HepG2 (cell line): ENCODE data around the gene SIRT1. TPM values are rescaled to one million over a fixed set of nuclear protein-coding genes. Genes with fewer than 3 reads are reported as not detected.

Source experiments
- ATAC-seq: fragments of 200-7000 bp; cut with Tn5 transposase; 3 replicates; pipeline ENCODE4 v1.9.1; 2020; ENCODE audit warnings: mild to moderate bottlenecking, moderate library complexity
- BruUV-seq: library from RNA; stranded (reverse); fragments of 400-500 nt; replicated peaks from 2 replicates; lab custom pipeline; 2021; lab: Mats Ljungman, UMichigan
- CTCF ChIA-PET: fragments of 300-600 bp; formaldehyde crosslinking; extraction: SDS; loops from one replicate; lab custom pipeline; 2021; ENCODE audit warnings: low total read pairs, inconsistent platforms, low intra/inter-chr PET ratio; lab: Yijun Ruan, JAX
- POLR2A ChIA-PET: fragments of 350-600 bp; sonication (Branson Sonifier 250); formaldehyde crosslinking; loops from one replicate; lab custom pipeline; 2020; ENCODE audit warnings: antibody characterized with exemption, inconsistent platforms; lab: Yijun Ruan, JAX
- DNase-seq: peaks from one replicate; pipeline ENCODE4 v3.0.0-alpha.2; 2015; ENCODE audit warnings: low spot score
- FAIRE-seq: peaks from 3 replicates; lab custom pipeline; 2011; peaks lifted over from hg19 to GRCh38; lab: Jason Lieb, UNC
- H2AFZ ChIP-seq: one replicate; pipeline ENCODE4 v1.6.1; 2011; ENCODE audit warnings: low read length, inconsistent platforms
- H3K27ac ChIP-seq: fragments of 300-600 bp; 3 replicates; pipeline ENCODE4 v1.8.0; 2011; ENCODE audit warnings: mixed run types, mild to moderate bottlenecking, mixed read lengths, low read length, inconsistent platforms; ENCODE audit not compliant: insufficient read depth; ENCODE audit errors: extremely low read length
- H3K27me3 ChIP-seq, 2 experiments: fragments of 200-600 bp in 1 of 2; 2 replicates in 1 of 2; 3 replicates in 1 of 2; pipeline versions ENCODE4 v1.6.0 to v1.8.0; 2011; ENCODE audit warnings: low read length in 2 of 2, mild to moderate bottlenecking in 2 of 2, moderate library complexity in 2 of 2, inconsistent platforms in 1 of 2; ENCODE audit not compliant: insufficient read depth in 2 of 2, control insufficient read depth in 1 of 2
- H3K36me3 ChIP-seq, 2 experiments: fragments of 200-600 bp in 1 of 2; replicated peaks in 1 of 2; 2 replicates in 1 of 2; 3 replicates in 1 of 2; pipeline versions ENCODE4 v1.5.1 to v1.8.0; 2011; ENCODE audit warnings: low read length in 2 of 2, inconsistent platforms in 1 of 2; ENCODE audit not compliant: insufficient read depth in 2 of 2, control insufficient read depth in 1 of 2
- H3K4me1 ChIP-seq: 2 replicates; pipeline ENCODE4 v1.5.1; 2012; ENCODE audit warnings: low read length, inconsistent platforms; ENCODE audit not compliant: insufficient read depth
- H3K4me2 ChIP-seq: 2 replicates; pipeline ENCODE4 v1.6.0; 2011; ENCODE audit warnings: low read depth, low read length, inconsistent platforms
- H3K4me3 ChIP-seq, 3 experiments: fragments of 200-600 bp in 1 of 3; sonication (generic), shearing (Covaris generic) in 1 of 3; replicated peaks in 1 of 3; 2 replicates each; pipeline ENCODE4 v1.5.1; 2011 to 2016; ENCODE audit warnings: low read length in 3 of 3, inconsistent platforms in 2 of 3, low read depth in 2 of 3, mild to moderate bottlenecking in 2 of 3, control low read depth in 1 of 3, mixed read lengths in 1 of 3; ENCODE audit not compliant: insufficient read depth in 1 of 3
- H3K79me2 ChIP-seq: one replicate; pipeline ENCODE4 v1.6.1; 2011; ENCODE audit warnings: low read length, inconsistent platforms; ENCODE audit not compliant: insufficient read depth
- H3K9ac ChIP-seq: 2 replicates; pipeline ENCODE4 v1.6.0; 2011; ENCODE audit warnings: mild to moderate bottlenecking, low read depth, low read length, inconsistent platforms; ENCODE audit not compliant: insufficient read depth
- H3K9me3 ChIP-seq: 2 replicates; pipeline ENCODE4 v1.5.1; 2012; ENCODE audit warnings: mild to moderate bottlenecking, low read length
- H4K20me1 ChIP-seq: 2 replicates; pipeline ENCODE4 v1.6.0; 2011; ENCODE audit warnings: inconsistent platforms, mild to moderate bottlenecking, low read length, moderate library complexity; ENCODE audit not compliant: insufficient read depth
- AKAP8 ChIP-seq: sonication (generic); formaldehyde crosslinking; IDR thresholded peaks from 2 replicates; pipeline ENCODE4 v1.5.1; 2020; ENCODE audit warnings: mild to moderate bottlenecking, missing genetic modification reagents
- BRCA1 ChIP-seq: sonication (generic); formaldehyde crosslinking; IDR thresholded peaks from 2 replicates; pipeline ENCODE4 v1.4.0; 2020; ENCODE audit warnings: missing genetic modification reagents
- FOXO1 ChIP-seq: sonication (generic); formaldehyde crosslinking; IDR thresholded peaks from 2 replicates; pipeline ENCODE4 v1.4.0; 2020; ENCODE audit warnings: missing genetic modification reagents
- NONO ChIP-seq, 2 experiments: fragments of 450-650 bp in 1 of 2; sonication (generic) in 1 of 2; formaldehyde crosslinking in 1 of 2; IDR thresholded peaks in 1 of 2; conservative IDR thresholded peaks in 1 of 2; 2 replicates each; pipeline versions ENCODE4 v1.6.1 to v1.8.0; 2017 to 2022; ENCODE audit warnings: mild to moderate bottlenecking in 1 of 2, missing genetic modification reagents in 1 of 2, moderate library complexity in 1 of 2
- SMAD9 ChIP-seq: sonication (generic); formaldehyde crosslinking; IDR thresholded peaks from 2 replicates; pipeline ENCODE4 v1.5.1; 2020; ENCODE audit warnings: mild to moderate bottlenecking, missing genetic modification reagents
- SMARCC2 ChIP-seq: fragments of 450-650 bp; IDR thresholded peaks from 2 replicates; pipeline ENCODE4 v1.6.1; 2017; ENCODE audit warnings: antibody characterized with exemption, mild to moderate bottlenecking
- SMARCE1 ChIP-seq: fragments of 450-650 bp; IDR thresholded peaks from 2 replicates; pipeline ENCODE4 v1.6.1; 2017; ENCODE audit warnings: borderline replicate concordance
- ZNF570 ChIP-seq: sonication (generic); formaldehyde crosslinking; IDR thresholded peaks from 2 replicates; pipeline ENCODE4 v1.4.0; 2020; ENCODE audit warnings: mild to moderate bottlenecking, missing genetic modification reagents, borderline replicate concordance
- WGBS: methylation state at CpG from one replicate; pipeline ENCODE4 v1.1.6; 2017; ENCODE audit warnings: low lambda C conversion rate; 5-methylcytosine and 5-hydroxymethylcytosine counted together
- in situ Hi-C: cut with HindIII; loops from 2 replicates; pipeline ENCODE4 v1.10.0; 2017; ENCODE audit warnings: low pct_unique_long_range_greater_than_20kb; ENCODE audit not compliant: extremely low pct_ligation_motif_present
- intact Hi-C: fragments of 100-400 bp; cut with micrococcal nuclease; formaldehyde crosslinking; loops from one replicate; pipeline ENCODE4 v1.10.0; 2022; ENCODE audit not compliant: unreplicated experiment
- polyA plus RNA-seq, 8 experiments: library from polyadenylated mRNA; depleted of rRNA in 3 of 8; stranded (reverse) in 7 of 8; unstranded in 1 of 8; fragments of >200 nt; fragmentation: Illumina TruSeq in 4 of 8; extraction: Trizol in 4 of 8; gene quantifications; 2 replicates each; pipeline versions ENCODE4 v1.2.1 to v1.2.3, GENCODE V29; 2011 to 2016; ENCODE audit warnings: low read depth in 4 of 8, missing spikeins in 1 of 8, mixed read lengths in 1 of 8; ENCODE audit not compliant: insufficient read depth in 1 of 8
- total RNA-seq, 5 experiments: library from RNA; depleted of rRNA; stranded (reverse); fragments of >200 nt; fragmentation: Illumina TruSeq; extraction: Trizol; gene quantifications; 2 replicates each; pipeline ENCODE4 v1.2.3, GENCODE V29; 2016; ENCODE audit warnings: low read depth in 1 of 5
- TF ChIP-seq, protein P1 (sequence below): sonication (generic); formaldehyde crosslinking; IDR thresholded peaks from 2 replicates; pipeline ENCODE4 v1.5.0; 2020; ENCODE audit warnings: missing genetic modification reagents, mild to moderate bottlenecking, borderline replicate concordance
- TF ChIP-seq, protein P2 (sequence below): sonication (generic); formaldehyde crosslinking; IDR thresholded peaks from 2 replicates; pipeline ENCODE4 v1.5.1; 2020; ENCODE audit warnings: mild to moderate bottlenecking, missing genetic modification reagents, borderline replicate concordance
- TF ChIP-seq, protein P3 (sequence below): sonication (generic); formaldehyde crosslinking; IDR thresholded peaks from 2 replicates; pipeline ENCODE4 v1.4.0; 2020; ENCODE audit warnings: mild to moderate bottlenecking, missing genetic modification reagents, borderline replicate concordance
- TF ChIP-seq, protein P4 (sequence below): sonication (generic); formaldehyde crosslinking; IDR thresholded peaks from 2 replicates; pipeline ENCODE4 v1.4.0; 2020; ENCODE audit warnings: missing genetic modification reagents, borderline replicate concordance
- TF ChIP-seq, protein P5 (sequence below): IDR thresholded peaks from 2 replicates; pipeline ENCODE4 v1.6.1; 2016; ENCODE audit warnings: control low read depth
- TF ChIP-seq, protein P6 (sequence below): sonication (generic); formaldehyde crosslinking; IDR thresholded peaks from 2 replicates; pipeline ENCODE4 v1.8.1; 2023; ENCODE audit warnings: mild to moderate bottlenecking, missing genetic modification reagents

SIRT1 gene
- total and polyA plus RNA-seq, 2 of the 13 experiments (the other 11 are each of a cell fraction or from before 2014, with no cell fraction given): 9.4 to 10.2 TPM

DNA sequence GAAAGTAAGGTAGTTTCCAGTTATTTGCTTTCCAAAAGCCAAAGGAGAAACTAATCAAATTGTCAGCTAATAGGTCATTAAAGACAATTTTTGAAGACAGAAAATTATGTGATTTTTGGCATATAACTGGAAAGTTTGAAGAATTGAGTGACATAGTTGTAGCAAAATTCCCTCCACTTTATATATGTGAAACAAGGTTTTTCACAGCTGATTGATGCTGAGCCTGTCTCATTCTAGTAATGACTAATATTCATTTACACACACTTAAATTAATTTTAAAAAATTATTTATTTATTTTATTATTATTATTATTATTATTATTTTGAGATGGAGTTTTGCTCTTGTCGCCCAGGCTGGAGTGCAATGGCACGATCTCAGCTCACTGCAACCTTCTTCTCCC, 16.3 kb upstream of the SIRT1 start:
- no peak overlapping the region for H3K9ac ChIP-seq
- no peaks in the 10 kb centered on the region for H4K20me1 ChIP-seq
- no peak overlapping the region for H3K27ac ChIP-seq
- no peak for DNase-seq
- H3K79me2 ChIP-seq: no peaks in the 10 kb centered on the region
- POLR2A ChIA-PET: interaction anchor here (0.6 kb wide), 1 partner anchor 10 kb away, joined by 3 read pairs; no protein-coding TSS in a partner anchor
- no peak overlapping the region for H3K4me2 ChIP-seq
- no peak for FAIRE-seq
- no peak overlapping the region for H2AFZ ChIP-seq
- in situ Hi-C loops: loop anchor here (25.0 kb wide), 1 partner anchor 444 kb away; no protein-coding TSS in a partner anchor
- H3K36me3 ChIP-seq: no peaks in the 10 kb centered on the region
- BruUV-seq: no TSS peak
- WGBS: 93% methylated on average over 2 of the region's 2 CpGs
- H3K4me3 ChIP-seq: no peak overlapping the region
- CTCF ChIA-PET: no interaction called here
- H3K27me3 ChIP-seq: no peaks in the 10 kb centered on the region
- no peaks in the 10 kb centered on the region for H3K4me1 ChIP-seq
- intact Hi-C loops: loop anchor here (10.0 kb wide), 1 partner anchor 437 kb away; no protein-coding TSS in a partner anchor
- no peak for ATAC-seq
- no peaks in the 10 kb centered on the region for H3K9me3 ChIP-seq
- TF ChIP-seq, protein P1, sequence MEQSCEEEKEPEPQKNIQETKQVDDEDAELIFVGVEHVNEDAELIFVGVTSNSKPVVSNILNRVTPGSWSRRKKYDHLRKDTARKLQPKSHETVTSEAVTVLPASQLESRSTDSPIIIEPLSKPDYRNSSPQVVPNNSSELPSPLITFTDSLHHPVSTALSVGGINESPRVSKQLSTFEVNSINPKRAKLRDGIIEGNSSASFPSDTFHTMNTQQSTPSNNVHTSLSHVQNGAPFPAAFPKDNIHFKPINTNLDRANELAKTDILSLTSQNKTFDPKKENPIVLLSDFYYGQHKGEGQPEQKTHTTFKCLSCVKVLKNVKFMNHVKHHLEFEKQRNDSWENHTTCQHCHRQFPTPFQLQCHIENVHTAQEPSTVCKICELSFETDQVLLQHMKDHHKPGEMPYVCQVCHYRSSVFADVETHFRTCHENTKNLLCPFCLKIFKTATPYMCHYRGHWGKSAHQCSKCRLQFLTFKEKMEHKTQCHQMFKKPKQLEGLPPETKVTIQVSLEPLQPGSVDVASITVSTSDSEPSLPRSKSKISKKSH (CRISPR knock-in tag): no peak
- TF ChIP-seq, protein P2, sequence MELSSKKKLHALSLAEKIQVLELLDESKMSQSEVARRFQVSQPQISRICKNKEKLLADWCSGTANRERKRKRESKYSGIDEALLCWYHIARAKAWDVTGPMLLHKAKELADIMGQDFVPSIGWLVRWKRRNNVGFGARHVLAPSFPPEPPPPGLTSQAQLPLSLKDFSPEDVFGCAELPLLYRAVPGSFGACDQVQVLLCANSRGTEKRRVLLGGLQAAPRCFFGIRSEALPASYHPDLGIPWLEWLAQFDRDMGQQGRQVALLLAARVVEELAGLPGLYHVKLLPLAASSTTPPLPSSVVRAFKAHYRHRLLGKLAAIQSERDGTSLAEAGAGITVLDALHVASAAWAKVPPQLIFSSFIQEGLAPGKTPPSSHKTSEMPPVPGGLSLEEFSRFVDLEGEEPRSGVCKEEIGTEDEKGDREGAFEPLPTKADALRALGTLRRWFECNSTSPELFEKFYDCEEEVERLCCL: no peak
- no peak for TF ChIP-seq ZNF570 (CRISPR knock-in tag)
- TF ChIP-seq BRCA1: no peak
- TF ChIP-seq SMAD9 (CRISPR knock-in tag): no peak
- TF ChIP-seq, protein P3, sequence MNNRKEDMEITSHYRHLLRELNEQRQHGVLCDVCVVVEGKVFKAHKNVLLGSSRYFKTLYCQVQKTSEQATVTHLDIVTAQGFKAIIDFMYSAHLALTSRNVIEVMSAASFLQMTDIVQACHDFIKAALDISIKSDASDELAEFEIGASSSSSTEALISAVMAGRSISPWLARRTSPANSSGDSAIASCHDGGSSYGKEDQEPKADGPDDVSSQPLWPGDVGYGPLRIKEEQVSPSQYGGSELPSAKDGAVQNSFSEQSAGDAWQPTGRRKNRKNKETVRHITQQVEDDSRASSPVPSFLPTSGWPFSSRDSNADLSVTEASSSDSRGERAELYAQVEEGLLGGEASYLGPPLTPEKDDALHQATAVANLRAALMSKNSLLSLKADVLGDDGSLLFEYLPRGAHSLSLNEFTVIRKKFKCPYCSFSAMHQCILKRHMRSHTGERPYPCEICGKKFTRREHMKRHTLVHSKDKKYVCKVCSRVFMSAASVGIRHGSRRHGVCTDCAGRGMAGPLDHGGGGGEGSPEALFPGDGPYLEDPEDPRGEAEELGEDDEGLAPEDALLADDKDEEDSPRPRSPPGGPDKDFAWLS (CRISPR knock-in tag): no peak
- TF ChIP-seq SMARCE1: no peak
- TF ChIP-seq, protein P4, sequence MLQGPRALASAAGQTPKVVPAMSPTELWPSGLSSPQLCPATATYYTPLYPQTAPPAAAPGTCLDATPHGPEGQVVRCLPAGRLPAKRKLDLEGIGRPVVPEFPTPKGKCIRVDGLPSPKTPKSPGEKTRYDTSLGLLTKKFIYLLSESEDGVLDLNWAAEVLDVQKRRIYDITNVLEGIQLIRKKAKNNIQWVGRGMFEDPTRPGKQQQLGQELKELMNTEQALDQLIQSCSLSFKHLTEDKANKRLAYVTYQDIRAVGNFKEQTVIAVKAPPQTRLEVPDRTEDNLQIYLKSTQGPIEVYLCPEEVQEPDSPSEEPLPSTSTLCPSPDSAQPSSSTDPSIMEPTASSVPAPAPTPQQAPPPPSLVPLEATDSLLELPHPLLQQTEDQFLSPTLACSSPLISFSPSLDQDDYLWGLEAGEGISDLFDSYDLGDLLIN (CRISPR knock-in tag): no peak
- no peak for TF ChIP-seq NONO (IDR thresholded peaks at IDR 0.05)
- TF ChIP-seq NONO (CRISPR knock-in tag; conservative IDR thresholded peaks at IDR 0.05): no peak
- TF ChIP-seq SMARCC2: no peak
- TF ChIP-seq, protein P5, sequence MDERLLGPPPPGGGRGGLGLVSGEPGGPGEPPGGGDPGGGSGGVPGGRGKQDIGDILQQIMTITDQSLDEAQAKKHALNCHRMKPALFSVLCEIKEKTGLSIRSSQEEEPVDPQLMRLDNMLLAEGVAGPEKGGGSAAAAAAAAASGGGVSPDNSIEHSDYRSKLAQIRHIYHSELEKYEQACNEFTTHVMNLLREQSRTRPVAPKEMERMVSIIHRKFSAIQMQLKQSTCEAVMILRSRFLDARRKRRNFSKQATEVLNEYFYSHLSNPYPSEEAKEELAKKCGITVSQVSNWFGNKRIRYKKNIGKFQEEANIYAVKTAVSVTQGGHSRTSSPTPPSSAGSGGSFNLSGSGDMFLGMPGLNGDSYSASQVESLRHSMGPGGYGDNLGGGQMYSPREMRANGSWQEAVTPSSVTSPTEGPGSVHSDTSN (CRISPR knock-in tag): no peak
- TF ChIP-seq, protein P6, sequence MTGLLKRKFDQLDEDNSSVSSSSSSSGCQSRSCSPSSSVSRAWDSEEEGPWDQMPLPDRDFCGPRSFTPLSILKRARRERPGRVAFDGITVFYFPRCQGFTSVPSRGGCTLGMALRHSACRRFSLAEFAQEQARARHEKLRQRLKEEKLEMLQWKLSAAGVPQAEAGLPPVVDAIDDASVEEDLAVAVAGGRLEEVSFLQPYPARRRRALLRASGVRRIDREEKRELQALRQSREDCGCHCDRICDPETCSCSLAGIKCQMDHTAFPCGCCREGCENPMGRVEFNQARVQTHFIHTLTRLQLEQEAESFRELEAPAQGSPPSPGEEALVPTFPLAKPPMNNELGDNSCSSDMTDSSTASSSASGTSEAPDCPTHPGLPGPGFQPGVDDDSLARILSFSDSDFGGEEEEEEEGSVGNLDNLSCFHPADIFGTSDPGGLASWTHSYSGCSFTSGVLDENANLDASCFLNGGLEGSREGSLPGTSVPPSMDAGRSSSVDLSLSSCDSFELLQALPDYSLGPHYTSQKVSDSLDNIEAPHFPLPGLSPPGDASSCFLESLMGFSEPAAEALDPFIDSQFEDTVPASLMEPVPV (CRISPR knock-in tag): no peak
- TF ChIP-seq AKAP8 (CRISPR knock-in tag): no peak
- TF ChIP-seq FOXO1: no peak
